ENCODE data around the gene UCK1.

Gene UCK1

DNA sequence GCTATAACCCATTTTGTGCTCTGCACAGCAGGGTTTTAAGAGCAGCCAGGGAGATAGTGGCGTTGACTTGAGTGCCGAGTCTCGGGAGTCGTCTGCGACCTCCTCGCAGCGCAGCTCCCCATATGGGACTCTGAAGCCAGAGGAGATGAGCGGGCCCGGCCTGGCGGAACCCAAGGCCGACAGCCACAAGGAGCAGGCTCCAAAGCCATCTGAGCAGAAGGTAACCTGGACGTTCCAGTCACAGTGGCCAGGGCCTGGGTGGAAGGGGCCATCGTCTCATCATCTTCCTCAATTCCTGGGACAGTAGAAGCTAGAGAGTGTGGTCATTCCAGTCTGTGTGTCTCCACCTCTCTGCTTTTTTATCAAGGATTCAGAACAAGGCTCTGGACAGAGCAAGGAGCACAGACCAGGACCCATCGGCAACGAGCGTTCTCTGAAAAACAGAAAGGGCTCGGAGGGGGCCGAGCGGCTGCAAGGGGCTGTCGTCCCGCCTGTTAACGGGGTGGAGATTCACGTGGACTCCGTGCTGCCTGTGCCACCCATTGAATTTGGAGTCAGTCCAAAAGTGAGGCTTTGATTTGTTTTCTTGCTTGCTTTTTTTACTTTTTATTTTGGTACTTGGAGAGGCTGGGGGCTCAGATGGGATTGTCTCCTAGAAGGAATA, 48.6 kb downstream of the UCK1 start:
- no peak overlapping the region for H3K4me3 ChIP-seq (ENCODE audit: insufficient read length, low read depth)
- no peaks in the 10 kb centered on the region for H3K27me3 ChIP-seq (ENCODE audit: insufficient read depth, insufficient read length)
- no peak for TF ChIP-seq YY1 (IDR thresholded peaks at IDR 0.05; ENCODE audit: insufficient read depth, insufficient read length)
- TF ChIP-seq SUZ12 (IDR thresholded peaks at IDR 0.05; ENCODE audit: extremely low read depth, insufficient read depth, insufficient read length): no peak
- TF ChIP-seq ZNF274 (IDR thresholded peaks at IDR 0.05; ENCODE audit: low read depth, low read length): no peak
- no peak for DNase-seq (ENCODE audit: low read depth, low spot score)
- H3K36me3 ChIP-seq (ENCODE audit: insufficient read depth, insufficient read length, low read length): peaks cover 97% of the 10 kb centered on the region
- H3K9ac ChIP-seq (ENCODE audit: insufficient read length, low read depth): no peak overlapping the region
- no peaks in the 10 kb centered on the region for H3K9me3 ChIP-seq (ENCODE audit: insufficient read depth, low read length)
- peaks cover 14% of the 10 kb centered on the region for H3K4me1 ChIP-seq (ENCODE audit: insufficient read depth, insufficient read length)

GRCh38 chr9:131481441-131482342, 49.4 kb downstream of the UCK1 start:
- Histone ChIP-seq H3K4me3 (ENCODE audit: insufficient read length, low read depth) (no peak overlapping the region), H3K4me1 (ENCODE audit: insufficient read depth, insufficient read length) (peaks cover 14% of the 10 kb centered on the region), H3K9me3 (ENCODE audit: insufficient read depth, low read length) (no peaks in the 10 kb centered on the region), H3K27me3 (ENCODE audit: insufficient read depth, insufficient read length) (no peaks in the 10 kb centered on the region), H3K36me3 (ENCODE audit: insufficient read depth, insufficient read length, low read length) (peaks cover 97% of the 10 kb centered on the region), H3K9ac (ENCODE audit: insufficient read length, low read depth) (no peak overlapping the region)
- no peak for DNase-seq (ENCODE audit: low read depth, low spot score)
- TF ChIP-seq YY1 (IDR thresholded peaks at IDR 0.05; ENCODE audit: insufficient read depth, insufficient read length): no peak

DNA sequence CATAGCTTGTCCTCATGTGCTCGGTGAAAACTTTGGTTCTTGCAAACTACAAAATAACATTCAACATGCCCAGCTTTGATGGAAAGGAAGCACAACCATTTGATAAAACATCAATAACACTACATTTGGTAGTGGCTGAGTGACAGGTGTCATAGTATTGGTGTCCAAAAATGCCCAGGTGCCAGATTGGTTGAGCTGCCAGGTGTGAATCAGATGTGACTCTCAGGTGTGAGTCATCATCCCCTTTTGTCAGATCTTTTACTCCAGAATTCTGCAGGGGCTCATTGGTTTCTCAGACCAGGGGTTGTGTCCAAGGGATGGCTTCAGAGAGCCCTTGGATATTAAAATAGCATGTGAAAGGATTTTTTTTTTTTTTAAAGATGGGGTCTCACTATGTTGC, 50.8 kb downstream of the UCK1 start:
- Histone ChIP-seq H3K4me3 (ENCODE audit: insufficient read length, low read depth) (no peak overlapping the region), H3K9ac (ENCODE audit: insufficient read length, low read depth) (no peak overlapping the region), H3K36me3 (ENCODE audit: insufficient read depth, insufficient read length, low read length) (peaks cover 97% of the 10 kb centered on the region), H3K4me1 (ENCODE audit: insufficient read depth, insufficient read length) (peaks cover 9% of the 10 kb centered on the region), H3K9me3 (ENCODE audit: insufficient read depth, low read length) (no peaks in the 10 kb centered on the region), H3K27me3 (ENCODE audit: insufficient read depth, insufficient read length) (no peaks in the 10 kb centered on the region)
- no peak for TF ChIP-seq SUZ12 (IDR thresholded peaks at IDR 0.05; ENCODE audit: extremely low read depth, insufficient read depth, insufficient read length)
- no peak for TF ChIP-seq ZNF274 (IDR thresholded peaks at IDR 0.05; ENCODE audit: low read depth, low read length)
- TF ChIP-seq YY1 (IDR thresholded peaks at IDR 0.05; ENCODE audit: insufficient read depth, insufficient read length): no peak
- DNase-seq (ENCODE audit: low read depth, low spot score): no peak

- Histone ChIP-seq H3K4me3 (ENCODE audit: insufficient read length, low read depth) (no peak overlapping the region), H3K9me3 (ENCODE audit: insufficient read depth, low read length) (no peaks in the 10 kb centered on the region), H3K27me3 (ENCODE audit: insufficient read depth, insufficient read length) (no peaks in the 10 kb centered on the region), H3K36me3 (ENCODE audit: insufficient read depth, insufficient read length, low read length) (peaks cover 97% of the 10 kb centered on the region), H3K9ac (ENCODE audit: insufficient read length, low read depth) (no peak overlapping the region), H3K4me1 (ENCODE audit: insufficient read depth, insufficient read length) (peaks cover 4% of the 10 kb centered on the region)
- no peak for DNase-seq (ENCODE audit: low read depth, low spot score)
- TF ChIP-seq ZNF274 (IDR thresholded peaks at IDR 0.05; ENCODE audit: low read depth, low read length) (no peak), YY1 (IDR thresholded peaks at IDR 0.05; ENCODE audit: insufficient read depth, insufficient read length) (no peak), SUZ12 (IDR thresholded peaks at IDR 0.05; ENCODE audit: extremely low read depth, insufficient read depth, insufficient read length) (no peak)
Measured at GRCh38 chr9:131478911-131479310, 52.2 kb downstream of the UCK1 start.

GRCh38 chr9:131478421-131478868, 52.6 kb downstream of the UCK1 start:
- peak; percentile 38 for DNase-seq (ENCODE audit: low read depth, low spot score)
- H3K4me1 ChIP-seq (ENCODE audit: insufficient read depth, insufficient read length): peaks cover 4% of the 10 kb centered on the region
- H3K9ac ChIP-seq (ENCODE audit: insufficient read length, low read depth): no peak overlapping the region
- no peaks in the 10 kb centered on the region for H3K9me3 ChIP-seq (ENCODE audit: insufficient read depth, low read length)
- H3K27me3 ChIP-seq (ENCODE audit: insufficient read depth, insufficient read length): no peaks in the 10 kb centered on the region
- H3K4me3 ChIP-seq (ENCODE audit: insufficient read length, low read depth): no peak overlapping the region
- H3K36me3 ChIP-seq (ENCODE audit: insufficient read depth, insufficient read length, low read length): peaks cover 97% of the 10 kb centered on the region
- TF ChIP-seq YY1 (IDR thresholded peaks at IDR 0.05; ENCODE audit: insufficient read depth, insufficient read length): no peak
- no peak for TF ChIP-seq ZNF274 (IDR thresholded peaks at IDR 0.05; ENCODE audit: low read depth, low read length)
- TF ChIP-seq SUZ12 (IDR thresholded peaks at IDR 0.05; ENCODE audit: extremely low read depth, insufficient read depth, insufficient read length): no peak

- no peaks in the 10 kb centered on the region for H3K27me3 ChIP-seq (ENCODE audit: insufficient read depth, insufficient read length)
- TF ChIP-seq SUZ12 (IDR thresholded peaks at IDR 0.05; ENCODE audit: extremely low read depth, insufficient read depth, insufficient read length) (no peak), YY1 (IDR thresholded peaks at IDR 0.05; ENCODE audit: insufficient read depth, insufficient read length) (no peak), ZNF274 (IDR thresholded peaks at IDR 0.05; ENCODE audit: low read depth, low read length) (no peak)
- peaks cover 4% of the 10 kb centered on the region for H3K4me1 ChIP-seq (ENCODE audit: insufficient read depth, insufficient read length)
- H3K4me3 ChIP-seq (ENCODE audit: insufficient read length, low read depth): no peak overlapping the region
- no peaks in the 10 kb centered on the region for H3K9me3 ChIP-seq (ENCODE audit: insufficient read depth, low read length)
- H3K36me3 ChIP-seq (ENCODE audit: insufficient read depth, insufficient read length, low read length): peaks cover 97% of the 10 kb centered on the region
- DNase-seq (ENCODE audit: low read depth, low spot score): no peak
- H3K9ac ChIP-seq (ENCODE audit: insufficient read length, low read depth): no peak overlapping the region
Measured at GRCh38 chr9:131477816-131478419, 53.1 kb downstream of the UCK1 start.

DNA sequence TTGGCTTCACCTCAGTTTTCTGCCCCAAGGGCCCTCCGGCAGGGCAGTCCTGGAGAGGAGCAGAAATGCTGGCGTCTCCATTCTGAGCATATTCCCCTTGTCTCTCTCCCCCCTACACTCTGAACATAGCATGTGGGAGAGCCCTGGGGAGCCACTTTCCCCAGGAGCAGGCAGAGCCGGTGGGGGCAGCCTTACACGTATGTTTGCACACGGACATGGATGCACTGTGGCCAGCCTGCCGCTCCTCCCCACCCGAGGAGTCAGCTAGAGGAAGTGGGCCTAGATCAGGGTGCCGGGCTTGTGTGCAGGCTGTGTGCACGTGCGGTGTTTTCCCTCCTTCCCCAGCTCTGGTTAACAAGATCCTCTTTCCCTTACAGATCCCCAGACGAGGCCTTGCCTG, 53.7 kb downstream of the UCK1 start:
- Histone ChIP-seq H3K9me3 (ENCODE audit: insufficient read depth, low read length) (no peaks in the 10 kb centered on the region), H3K4me3 (ENCODE audit: insufficient read length, low read depth) (no peak overlapping the region), H3K36me3 (ENCODE audit: insufficient read depth, insufficient read length, low read length) (peaks cover 96% of the 10 kb centered on the region), H3K4me1 (ENCODE audit: insufficient read depth, insufficient read length) (peaks cover 4% of the 10 kb centered on the region), H3K27me3 (ENCODE audit: insufficient read depth, insufficient read length) (no peaks in the 10 kb centered on the region), H3K9ac (ENCODE audit: insufficient read length, low read depth) (no peak overlapping the region)
- no peak for TF ChIP-seq YY1 (IDR thresholded peaks at IDR 0.05; ENCODE audit: insufficient read depth, insufficient read length)
- TF ChIP-seq ZNF274 (IDR thresholded peaks at IDR 0.05; ENCODE audit: low read depth, low read length): no peak
- no peak for TF ChIP-seq SUZ12 (IDR thresholded peaks at IDR 0.05; ENCODE audit: extremely low read depth, insufficient read depth, insufficient read length)
- no peak for DNase-seq (ENCODE audit: low read depth, low spot score)

All from NT2/D1 (cell line).